VCaP (cell line): ENCODE data around the gene HOMER1.

ENCODE experiments used
- H3K27ac ChIP-seq: fragments of 450-650 bp; 2 replicates; pipeline ENCODE4 v1.5.1; 2017
- CTCF ChIP-seq: fragments of 450-650 bp; conservative IDR thresholded peaks from 2 replicates; pipeline ENCODE4 v1.5.1; 2017; ENCODE audit warnings: mild to moderate bottlenecking, moderate library complexity

Gene HOMER1

DNA sequence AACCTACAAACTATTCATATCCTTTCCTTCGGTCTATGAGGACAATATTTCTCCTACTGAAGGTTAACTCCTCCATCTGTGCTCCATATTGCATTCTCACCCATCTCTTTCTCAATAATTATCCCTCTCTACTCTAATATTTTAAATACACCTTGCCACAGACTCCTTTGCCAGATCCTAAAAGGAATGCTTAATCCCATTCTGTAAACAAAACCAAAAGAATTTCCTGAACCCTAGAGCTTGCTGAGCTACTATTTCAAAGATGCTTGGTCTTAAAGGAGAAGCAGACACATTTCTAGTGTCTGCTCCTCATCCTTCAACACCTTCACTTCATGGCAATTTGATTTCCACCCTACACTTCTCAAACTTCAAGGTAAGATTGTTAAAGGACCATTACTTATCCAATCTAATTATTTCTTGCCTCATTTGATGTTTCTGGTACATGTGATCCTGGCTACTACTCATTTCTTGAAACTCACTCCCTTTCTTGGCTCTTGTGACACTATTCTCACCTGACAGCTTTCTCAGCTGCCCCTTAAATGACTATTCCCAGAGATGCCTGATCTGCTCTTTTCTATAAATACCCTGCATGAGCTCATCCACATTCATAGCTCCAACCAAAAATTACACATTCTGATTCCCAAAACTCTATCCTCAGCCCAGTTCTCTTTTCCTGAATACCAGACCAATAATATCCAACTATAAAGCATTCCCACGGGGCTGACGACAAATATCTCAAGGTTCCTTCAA lies 20.2 kb downstream of the HOMER1 start:
- no peak for TF ChIP-seq CTCF
- H3K27ac ChIP-seq, result no peak overlapping the region

- TF ChIP-seq CTCF, result no peak
- no peak overlapping the region for H3K27ac ChIP-seq
These were observed 22.1 kb downstream of the HOMER1 start for GRCh38 chr5:79491690-79492317.

DNA sequence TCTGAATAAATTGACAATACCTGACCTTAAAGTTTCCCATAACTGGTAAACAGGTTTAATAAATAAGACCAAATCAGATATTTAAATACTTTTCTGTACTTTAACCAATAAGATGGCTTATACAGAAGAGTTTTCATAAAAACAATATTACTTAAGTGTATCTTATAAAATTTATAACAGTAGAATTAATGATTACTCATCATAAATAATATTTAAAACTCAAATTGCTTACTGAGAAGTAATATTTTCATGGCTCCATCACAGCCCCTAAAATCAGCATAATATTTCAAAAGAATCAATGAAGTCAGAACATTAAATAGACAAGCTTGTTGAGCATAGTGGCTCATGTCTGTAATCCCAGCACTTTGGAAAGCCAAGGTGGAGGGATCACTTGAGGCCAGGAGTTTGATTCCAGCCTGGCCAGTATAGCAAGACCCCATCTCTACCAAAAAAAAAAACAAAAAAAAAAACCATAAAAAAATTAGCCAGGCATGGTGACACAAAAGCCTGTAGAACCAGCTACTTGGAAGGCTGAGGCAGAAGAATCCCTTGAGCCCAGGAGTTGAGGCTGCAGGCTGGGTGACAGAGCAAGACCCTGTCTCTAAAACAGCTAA lies 23.5 kb downstream of the HOMER1 start:
- no peak overlapping the region for H3K27ac ChIP-seq
- no peak for TF ChIP-seq CTCF

DNA sequence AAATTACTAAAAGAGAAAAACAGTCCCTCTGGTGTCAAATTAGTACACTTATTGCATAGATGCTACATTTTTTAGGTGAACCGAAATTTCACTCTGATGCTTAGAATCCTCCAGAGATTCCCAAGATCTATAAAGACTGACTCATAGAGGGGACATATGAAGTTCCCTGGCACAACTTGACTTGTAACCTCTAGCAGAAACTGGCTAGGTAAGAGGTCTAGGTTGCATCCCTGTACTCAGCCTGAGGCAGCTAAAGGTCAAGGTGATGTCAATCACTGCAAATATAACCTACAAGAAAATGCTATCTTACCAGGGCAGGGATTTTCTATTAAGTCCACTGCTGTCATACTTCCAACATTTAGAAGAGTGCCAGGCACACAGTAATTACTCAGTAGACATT lies 24.2 kb downstream of the HOMER1 start:
- no peak overlapping the region for H3K27ac ChIP-seq
- TF ChIP-seq CTCF, result no peak

- TF ChIP-seq CTCF, result no peak
- H3K27ac ChIP-seq, result no peak overlapping the region
These were observed 25.2 kb downstream of the HOMER1 start for GRCh38 chr5:79488775-79489174.

GRCh38 chr5:79488058-79488457 lies 25.9 kb downstream of the HOMER1 start:
- no peak for TF ChIP-seq CTCF
- H3K27ac ChIP-seq, result no peak overlapping the region

- no peak overlapping the region for H3K27ac ChIP-seq
- TF ChIP-seq CTCF, result no peak
These were observed 26.7 kb downstream of the HOMER1 start for GRCh38 chr5:79487251-79487650.
